22Rv1 (cell line): ENCODE data around the gene GPAM.

Experiments used
- H3K27ac ChIP-seq: fragments of 450-650 bp; 2 replicates; pipeline ENCODE4 v1.5.1; 2017
- ZFX ChIP-seq: fragments of 450-650 bp; IDR thresholded peaks from 2 replicates; pipeline ENCODE4 v1.6.1; 2017; ENCODE audit warnings: antibody characterized with exemption, borderline replicate concordance
- TF ChIP-seq, protein P1 (sequence below): fragments of 450-650 bp; IDR thresholded peaks from 2 replicates; pipeline ENCODE4 v1.5.1; 2017; ENCODE audit warnings: mild to moderate bottlenecking

GPAM gene

DNA sequence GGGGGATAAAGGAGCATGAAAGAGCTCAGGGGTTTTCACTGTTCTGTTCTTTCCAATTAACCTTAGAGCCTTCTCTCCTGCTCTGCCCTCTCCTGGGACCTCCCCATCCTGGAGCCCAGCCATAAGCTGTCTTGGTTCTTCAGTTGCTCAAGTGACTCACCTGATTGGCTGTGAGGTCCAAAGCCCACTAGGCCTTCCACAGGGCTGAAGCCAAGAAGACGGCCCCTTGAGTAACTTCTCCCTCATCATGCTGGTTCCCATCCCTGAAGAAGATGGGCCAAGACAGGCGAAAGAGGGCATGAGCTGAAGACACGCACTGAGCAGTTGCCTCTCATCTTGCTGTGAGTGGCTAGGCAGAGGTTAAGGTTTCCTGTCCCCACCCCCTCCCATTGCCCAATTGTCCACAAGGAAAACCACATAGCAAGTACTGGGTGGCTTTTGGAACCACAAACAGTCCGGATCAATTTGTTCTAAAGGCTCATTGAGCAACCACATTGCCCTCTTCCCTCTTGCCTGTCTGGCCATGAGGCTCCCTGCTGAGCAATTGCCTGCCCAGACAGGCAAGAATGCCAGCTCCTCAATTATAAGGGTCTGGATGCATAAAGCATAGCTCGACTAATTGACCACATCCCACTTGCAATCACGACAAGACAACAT is 43.9 kb upstream of the GPAM start:
- no peak for TF ChIP-seq ZFX
- TF ChIP-seq, protein P1, sequence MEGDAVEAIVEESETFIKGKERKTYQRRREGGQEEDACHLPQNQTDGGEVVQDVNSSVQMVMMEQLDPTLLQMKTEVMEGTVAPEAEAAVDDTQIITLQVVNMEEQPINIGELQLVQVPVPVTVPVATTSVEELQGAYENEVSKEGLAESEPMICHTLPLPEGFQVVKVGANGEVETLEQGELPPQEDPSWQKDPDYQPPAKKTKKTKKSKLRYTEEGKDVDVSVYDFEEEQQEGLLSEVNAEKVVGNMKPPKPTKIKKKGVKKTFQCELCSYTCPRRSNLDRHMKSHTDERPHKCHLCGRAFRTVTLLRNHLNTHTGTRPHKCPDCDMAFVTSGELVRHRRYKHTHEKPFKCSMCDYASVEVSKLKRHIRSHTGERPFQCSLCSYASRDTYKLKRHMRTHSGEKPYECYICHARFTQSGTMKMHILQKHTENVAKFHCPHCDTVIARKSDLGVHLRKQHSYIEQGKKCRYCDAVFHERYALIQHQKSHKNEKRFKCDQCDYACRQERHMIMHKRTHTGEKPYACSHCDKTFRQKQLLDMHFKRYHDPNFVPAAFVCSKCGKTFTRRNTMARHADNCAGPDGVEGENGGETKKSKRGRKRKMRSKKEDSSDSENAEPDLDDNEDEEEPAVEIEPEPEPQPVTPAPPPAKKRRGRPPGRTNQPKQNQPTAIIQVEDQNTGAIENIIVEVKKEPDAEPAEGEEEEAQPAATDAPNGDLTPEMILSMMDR, result no peak
- no peak overlapping the region for H3K27ac ChIP-seq

- H3K27ac ChIP-seq, result no peak overlapping the region
- TF ChIP-seq, protein P1, result no peak
- no peak for TF ChIP-seq ZFX
Observed at GRCh38 chr10:112226439-112227248, 43.1 kb upstream of the GPAM start.

- TF ChIP-seq, protein P1, result no peak
- no peak for TF ChIP-seq ZFX
- H3K27ac ChIP-seq, result no peak overlapping the region
Observed at GRCh38 chr10:112225771-112226438, 42.3 kb upstream of the GPAM start.

DNA sequence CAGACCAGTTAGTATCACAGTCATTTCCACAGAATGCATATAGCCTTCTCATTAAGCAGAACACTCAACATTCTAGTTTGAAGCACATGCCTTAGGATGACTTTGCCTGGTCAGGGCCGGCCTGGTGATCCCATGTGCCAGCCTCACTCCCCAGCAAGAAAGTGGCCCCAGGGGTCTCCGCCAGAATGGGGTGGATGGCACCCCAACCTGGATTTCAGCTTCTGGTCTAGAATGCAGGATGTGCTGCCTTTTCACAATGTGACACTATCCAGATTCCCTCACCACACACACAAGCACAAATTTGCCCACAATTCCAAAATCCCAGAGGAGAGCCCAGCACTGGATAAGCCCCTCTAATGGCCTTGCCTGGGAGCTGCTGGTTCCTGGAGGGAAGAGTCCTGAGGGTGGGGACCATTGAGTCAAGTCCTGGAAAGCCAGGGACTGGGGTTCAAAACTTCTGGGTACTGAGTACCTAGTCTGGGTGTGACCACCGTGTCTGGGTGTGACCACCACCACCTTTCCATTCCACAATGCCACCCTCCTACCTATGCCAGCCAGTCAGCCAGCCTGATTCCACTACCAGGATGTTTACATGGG is 41.5 kb upstream of the GPAM start:
- TF ChIP-seq, protein P1, result no peak
- TF ChIP-seq ZFX, result no peak
- H3K27ac ChIP-seq, result no peak overlapping the region

DNA sequence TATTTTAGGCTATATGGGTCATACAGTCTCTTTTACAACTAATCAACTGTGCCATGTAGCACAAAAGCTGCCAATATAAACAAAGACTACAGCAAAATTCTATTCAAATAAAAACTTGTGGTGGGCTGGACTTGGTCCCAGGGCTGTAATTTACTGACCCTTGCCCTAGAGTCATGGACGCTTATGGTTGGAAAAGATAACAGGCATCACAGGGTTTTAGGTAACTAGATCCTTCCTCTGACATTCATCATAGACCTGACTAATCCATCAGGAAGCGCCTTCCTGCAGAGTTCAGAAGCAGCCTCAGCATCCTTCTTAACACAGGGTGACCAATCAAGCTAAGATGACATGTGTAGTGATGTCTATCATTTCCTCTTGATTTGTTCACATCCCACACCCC is 40.2 kb upstream of the GPAM start:
- TF ChIP-seq, protein P1, result no peak
- no peak for TF ChIP-seq ZFX

DNA sequence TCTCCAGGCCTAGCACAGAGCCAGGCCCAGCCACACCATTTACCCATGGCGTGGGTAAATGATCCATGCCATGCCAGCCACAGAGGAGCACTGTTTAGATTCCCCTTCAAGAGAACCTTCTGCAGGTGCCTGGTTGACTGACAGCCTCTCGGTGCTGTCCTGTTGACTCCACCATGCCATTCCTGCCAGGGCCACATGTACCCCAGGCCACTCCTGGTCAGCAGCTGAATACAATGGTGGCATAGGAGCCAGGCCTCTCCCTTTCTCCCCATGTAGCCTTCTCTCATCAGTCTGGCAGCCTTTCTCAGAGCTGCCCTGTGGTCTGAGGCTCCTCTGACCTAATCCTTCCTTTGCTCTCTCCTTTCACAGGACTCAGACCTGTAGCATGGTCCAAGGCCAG is 39.2 kb upstream of the GPAM start:
- TF ChIP-seq ZFX, result no peak
- TF ChIP-seq, protein P1, result no peak
- no peak overlapping the region for H3K27ac ChIP-seq

More for the DNA sequence above, 40.2 kb upstream of the GPAM start:
- no peak overlapping the region for H3K27ac ChIP-seq
